DND-41 (cell line): Measurements from ENCODE around the gene COL4A5.

Experiments used
- ATAC-seq: fragments of 200-7000 bp; cut with Tn5 transposase; 3 replicates; pipeline ENCODE4 v1.9.1; 2021; ENCODE audit warnings: low read depth; ENCODE audit not compliant: insufficient read depth
- DNase-seq: peaks from one replicate; pipeline ENCODE4 v3.0.0-alpha.2; 2020
- H2AFZ ChIP-seq: 2 replicates; pipeline ENCODE4 v1.6.0; 2012; ENCODE audit warnings: low read depth, low read length
- H3K27ac ChIP-seq: 2 replicates; pipeline ENCODE4 v1.5.1; 2012; ENCODE audit warnings: low read length, inconsistent platforms
- H3K27me3 ChIP-seq: fragments of 200-600 bp; sonication (generic); 2 replicates; pipeline ENCODE4 v1.6.0; 2012; ENCODE audit warnings: low read length, mild to moderate bottlenecking, inconsistent platforms; ENCODE audit not compliant: insufficient read depth, poor library complexity
- H3K36me3 ChIP-seq: 2 replicates; pipeline ENCODE4 v1.5.1; 2012; ENCODE audit warnings: low read length, inconsistent platforms; ENCODE audit not compliant: insufficient read depth
- H3K4me1 ChIP-seq: 2 replicates; pipeline ENCODE4 v1.5.1; 2012; ENCODE audit warnings: mild to moderate bottlenecking, low read length; ENCODE audit not compliant: insufficient read depth
- H3K4me2 ChIP-seq: 2 replicates; pipeline ENCODE4 v1.6.0; 2012; ENCODE audit warnings: mild to moderate bottlenecking, moderate library complexity, low read length, inconsistent platforms; ENCODE audit not compliant: insufficient read depth
- H3K4me3 ChIP-seq, 2 experiments: fragments of 200-600 bp in 1 of 2; shearing (Covaris generic) in 1 of 2; 2 replicates each; pipeline ENCODE4 v1.5.1; 2012 to 2016; ENCODE audit warnings: inconsistent platforms in 2 of 2, low read length in 2 of 2, mild to moderate bottlenecking in 2 of 2, low read depth in 1 of 2, moderate library complexity in 1 of 2
- H3K79me2 ChIP-seq: 2 replicates; pipeline ENCODE4 v1.6.0; 2012; ENCODE audit warnings: low read length, inconsistent platforms; ENCODE audit not compliant: insufficient read depth
- H3K9ac ChIP-seq: 2 replicates; pipeline ENCODE4 v1.6.0; 2012; ENCODE audit warnings: low read depth, mild to moderate bottlenecking, inconsistent platforms, low read length, moderate library complexity
- H3K9me3 ChIP-seq: 2 replicates; pipeline ENCODE4 v1.5.1; 2012; ENCODE audit warnings: low read length, moderate library complexity, mild to moderate bottlenecking, inconsistent platforms; ENCODE audit not compliant: insufficient read depth, severe bottlenecking
- H4K20me1 ChIP-seq: 2 replicates; pipeline ENCODE4 v1.6.0; 2012; ENCODE audit warnings: low read length; ENCODE audit not compliant: insufficient read depth
- CTCF ChIP-seq: IDR thresholded peaks from 2 replicates; pipeline ENCODE4 v1.5.1; 2012; ENCODE audit warnings: borderline replicate concordance, low read length, moderate library complexity, mild to moderate bottlenecking; ENCODE audit not compliant: poor library complexity, severe bottlenecking; ENCODE audit errors: extremely low read depth
- EZH2 ChIP-seq: IDR thresholded peaks from 3 replicates; pipeline ENCODE4 v1.6.1; 2012; ENCODE audit warnings: borderline replicate concordance, low read depth, mild to moderate bottlenecking, moderate library complexity, low read length, inconsistent platforms; ENCODE audit not compliant: severe bottlenecking

Gene COL4A5

GRCh38 chrX:108426262-108426661 is 13.4 kb upstream of the COL4A5 start:
- Histone ChIP-seq H3K36me3 (no peaks in the 10 kb centered on the region), H3K4me1 (no peaks in the 10 kb centered on the region), H2AFZ (no peak overlapping the region), H3K27ac (no peak overlapping the region), H3K4me3 (no peak overlapping the region), H3K9me3 (no peaks in the 10 kb centered on the region), H3K4me2 (no peak overlapping the region), H3K27me3 (no peaks in the 10 kb centered on the region), H4K20me1 (no peaks in the 10 kb centered on the region), H3K9ac (no peak overlapping the region), H3K79me2 (no peaks in the 10 kb centered on the region)
- ATAC-seq (no peak), DNase-seq (no peak)
- TF ChIP-seq CTCF = no peak

- H3K9ac ChIP-seq = no peak overlapping the region
- H3K27ac ChIP-seq = no peak overlapping the region
- no peaks in the 10 kb centered on the region for H3K27me3 ChIP-seq
- DNase-seq = no peak
- no peaks in the 10 kb centered on the region for H3K36me3 ChIP-seq
- no peak overlapping the region for H3K4me2 ChIP-seq
- H3K4me3 ChIP-seq = no peak overlapping the region
- no peak overlapping the region for H2AFZ ChIP-seq
- no peaks in the 10 kb centered on the region for H3K79me2 ChIP-seq
- H3K4me1 ChIP-seq = no peaks in the 10 kb centered on the region
- no peak for TF ChIP-seq CTCF
- TF ChIP-seq EZH2 = no peak
- no peak for ATAC-seq
- no peaks in the 10 kb centered on the region for H4K20me1 ChIP-seq
- H3K9me3 ChIP-seq = no peaks in the 10 kb centered on the region
Observed at GRCh38 chrX:108435261-108435660, 4.4 kb upstream of the COL4A5 start.

- H4K20me1 ChIP-seq = no peaks in the 10 kb centered on the region
- no peaks in the 10 kb centered on the region for H3K4me1 ChIP-seq
- no peak for DNase-seq
- no peak for ATAC-seq
- TF ChIP-seq EZH2 (no peak), CTCF (no peak)
- no peak overlapping the region for H2AFZ ChIP-seq
- no peak overlapping the region for H3K9ac ChIP-seq
- no peaks in the 10 kb centered on the region for H3K9me3 ChIP-seq
- H3K4me3 ChIP-seq = no peak overlapping the region
- H3K27ac ChIP-seq = no peak overlapping the region
- no peaks in the 10 kb centered on the region for H3K27me3 ChIP-seq
- no peak overlapping the region for H3K4me2 ChIP-seq
- H3K36me3 ChIP-seq = no peaks in the 10 kb centered on the region
- H3K79me2 ChIP-seq = no peaks in the 10 kb centered on the region
Observed at GRCh38 chrX:108437349-108438109, 2.1 kb upstream of the COL4A5 start.

- Histone ChIP-seq H3K4me2 (no peak within 1 kb of the TSS), H2AFZ (no peak within 1 kb of the TSS), H3K4me3 (no peak within 1 kb of the TSS), H3K9ac (no peak within 1 kb of the TSS), H3K79me2 (no peaks in the 10 kb centered on the region), H3K27me3 (no peaks in the 10 kb centered on the region), H3K36me3 (no peaks in the 10 kb centered on the region), H3K4me1 (no peaks in the 10 kb centered on the region), H3K27ac (no peak within 1 kb of the TSS), H3K9me3 (no peaks in the 10 kb centered on the region), H4K20me1 (no peaks in the 10 kb centered on the region)
- no peak for TF ChIP-seq EZH2
- no peak for TF ChIP-seq CTCF
- ATAC-seq (no peak), DNase-seq (no peak)
Observed at GRCh38 chrX:108438110-108438623, 1.5 kb upstream of the COL4A5 start, which contains the start of gene COL4A6. Gene COL4A6, minus strand, starts transcription at chrX:108438422. Its CDS starts 226 bp downstream, at chrX:108438196.
